Esophagus muscularis mucosa (tissue), 4 donors: ENCODE measurements around the gene LRRC30. TPM values are rescaled to one million over a fixed set of nuclear protein-coding genes. Genes with fewer than 3 reads are reported as not detected.

Source experiments
- DNase-seq: peaks from one replicate; pipeline ENCODE4 v3.0.0-alpha.2; 2017; ENCODE audit errors: extremely low spot score
- H3K27ac ChIP-seq, 4 donors: fragments of 200-600 bp; sonication (generic); replicated peaks in 1 of 4; 1 replicate in 3 of 4; 2 replicates in 1 of 4; pipeline ENCODE4 v1.5.1; 2016 to 2019; ENCODE audit warnings: mild to moderate bottlenecking in 1 of 4
- H3K27me3 ChIP-seq, 4 donors: fragments of 200-600 bp; sonication (generic); one replicate each; pipeline versions ENCODE4 v1.5.1 to v1.6.0; 2016 to 2019
- H3K36me3 ChIP-seq, 4 donors: fragments of 200-600 bp; sonication (generic); one replicate each; pipeline ENCODE4 v1.5.1; 2016 to 2019
- H3K4me1 ChIP-seq, 4 donors: fragments of 200-600 bp; sonication (generic); one replicate each; pipeline ENCODE4 v1.5.1; 2016 to 2019
- H3K4me3 ChIP-seq, 4 donors: fragments of 200-600 bp; sonication (generic); 1 replicate in 2 of 4; 2 replicates in 2 of 4; pipeline ENCODE4 v1.5.1; 2016 to 2019; ENCODE audit warnings: mild to moderate bottlenecking in 4 of 4, moderate library complexity in 1 of 4
- H3K9me3 ChIP-seq, 4 donors: fragments of 200-600 bp; sonication (generic); 1 replicate in 3 of 4; 2 replicates in 1 of 4; pipeline ENCODE4 v1.5.1; 2016 to 2019
- CTCF ChIP-seq, 3 experiments: fragments of 200-600 bp in 2 of 3; fragments of 450-650 bp in 1 of 3; sonication (generic) in 2 of 3; IDR thresholded peaks; one replicate each; pipeline ENCODE4 v1.5.1; 2017 to 2019; ENCODE audit warnings: antibody characterized with exemption in 3 of 3, mild to moderate bottlenecking in 2 of 3, moderate library complexity in 1 of 3
- EP300 ChIP-seq: sonication (generic); formaldehyde crosslinking; IDR thresholded peaks from one replicate; pipeline ENCODE4 v1.6.1; 2017; ENCODE audit warnings: antibody characterized with exemption
- POLR2A ChIP-seq: fragments of 450-650 bp; IDR thresholded peaks from one replicate; pipeline ENCODE4 v1.6.1; 2017; ENCODE audit warnings: antibody characterized with exemption, moderate library complexity, mild to moderate bottlenecking, low read depth
- POLR2AphosphoS5 ChIP-seq, 2 donors: sonication (generic); formaldehyde crosslinking; IDR thresholded peaks; one replicate each; pipeline ENCODE4 v1.6.1; 2017; ENCODE audit warnings: antibody characterized with exemption in 2 of 2
- WGBS: methylation state at CpG from one replicate; pipeline ENCODE4 v1.1.5; 2018; 5-methylcytosine and 5-hydroxymethylcytosine counted together
- intact Hi-C: fragments of 100-400 bp; cut with DNase I; formaldehyde crosslinking; loops from one replicate; pipeline ENCODE4 v1.15.1; 2023
- total RNA-seq, 4 donors: library from RNA; depleted of rRNA; stranded (reverse); fragments of >200 nt; gene quantifications; one replicate each; pipeline versions ENCODE4 v1.1.0 to v1.2.1, GENCODE V29; 2016

Gene LRRC30
- total RNA-seq, 4 donors from 2014 or later: not detected

GRCh38 chr18:7224198-7224597 lies 6.7 kb upstream of the LRRC30 start:
- Histone ChIP-seq H3K27me3 (no peaks in the 10 kb centered on the region), H3K4me1 (no peaks in the 10 kb centered on the region), H3K36me3 (no peaks in the 10 kb centered on the region), H3K4me3 (no peak overlapping the region), H3K27ac (no peak overlapping the region), H3K9me3 (no peaks in the 10 kb centered on the region)
- intact Hi-C loops: no loop called here
- WGBS: 77% methylated on average over 3 of the region's 3 CpGs
- TF ChIP-seq EP300 (no peak), CTCF (IDR thresholded peaks at IDR 0.05) (no peak)
- DNase-seq: no peak

- TF ChIP-seq POLR2AphosphoS5 (IDR thresholded peaks at IDR 0.05): no peak
- no peak for TF ChIP-seq CTCF (IDR thresholded peaks at IDR 0.05)
- TF ChIP-seq POLR2A: no peak
- 90% methylated on average over 3 of the region's 3 CpGs for WGBS
- H3K9me3 ChIP-seq: no peaks in the 10 kb centered on the region
- intact Hi-C loops: no loop called here
- H3K36me3 ChIP-seq: no peaks in the 10 kb centered on the region
- H3K27me3 ChIP-seq: peaks cover 0 to 6% (median 0%) of the 10 kb centered on the region in 4 donors
- no peak overlapping the region for H3K27ac ChIP-seq
- peaks cover 0 to 15% (median 0%) of the 10 kb centered on the region in 4 donors for H3K4me1 ChIP-seq
- DNase-seq: no peak
- H3K4me3 ChIP-seq: no peak overlapping the region
Observed at GRCh38 chr18:7232218-7232617, 1.3 kb downstream of the LRRC30 start.

DNA sequence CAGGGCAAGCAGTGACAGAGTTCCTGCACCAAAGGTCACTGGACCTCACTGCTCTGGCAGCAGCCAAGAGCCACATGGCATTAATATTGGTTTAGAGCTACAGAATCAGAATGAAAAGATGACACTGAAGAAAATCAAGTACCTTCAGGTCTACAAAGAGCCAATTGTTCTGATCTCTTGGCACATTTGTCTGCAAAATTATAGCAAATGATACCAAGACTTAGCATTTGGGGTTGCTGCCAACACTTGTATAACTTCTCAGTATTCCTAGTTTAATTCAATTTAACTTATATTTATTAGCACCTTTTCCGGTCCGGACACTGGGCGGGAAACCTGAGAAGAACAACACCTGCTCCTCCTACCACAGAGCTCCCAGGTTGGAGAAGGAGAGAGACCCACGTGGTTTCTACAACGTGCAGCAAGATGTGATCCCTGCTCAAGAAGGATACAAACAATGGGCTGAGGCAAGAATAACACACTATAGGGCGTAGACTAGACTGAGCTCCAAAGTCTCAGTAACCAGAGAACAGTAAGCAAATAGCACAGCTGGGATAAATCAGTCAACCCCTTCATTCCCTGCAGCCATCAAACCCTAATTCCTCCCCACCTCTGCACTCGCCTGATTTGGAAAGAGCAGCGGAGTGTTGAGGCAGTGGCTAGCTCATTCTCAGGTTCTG lies 2.4 kb downstream of the LRRC30 start:
- Histone ChIP-seq H3K4me1 (peaks cover 0 to 18% (median 0%) of the 10 kb centered on the region in 4 donors), H3K27me3 (peaks cover 0 to 6% (median 0%) of the 10 kb centered on the region in 4 donors), H3K4me3 (no peak overlapping the region), H3K36me3 (no peaks in the 10 kb centered on the region), H3K27ac (no peak overlapping the region), H3K9me3 (no peaks in the 10 kb centered on the region)
- intact Hi-C loops: no loop called here
- TF ChIP-seq EP300 (no peak), POLR2AphosphoS5 (IDR thresholded peaks at IDR 0.05) (no peak), POLR2A (no peak)
- 56% methylated on average over 8 of the region's 8 CpGs for WGBS
- no peak for DNase-seq

- intact Hi-C loops: no loop called here
- Histone ChIP-seq H3K4me1 (peaks cover 0 to 18% (median 0%) of the 10 kb centered on the region in 4 donors), H3K27ac (no peak overlapping the region), H3K9me3 (no peaks in the 10 kb centered on the region), H3K36me3 (no peaks in the 10 kb centered on the region), H3K27me3 (peaks cover 0 to 6% (median 0%) of the 10 kb centered on the region in 4 donors), H3K4me3 (no peak overlapping the region)
- 88% methylated on average over 4 of the region's 6 CpGs for WGBS
- TF ChIP-seq POLR2A (no peak), POLR2AphosphoS5 (IDR thresholded peaks at IDR 0.05) (no peak), CTCF (IDR thresholded peaks at IDR 0.05) (no peak), EP300 (no peak)
- no peak for DNase-seq
Observed at GRCh38 chr18:7234091-7234490, 3.2 kb downstream of the LRRC30 start.

DNA sequence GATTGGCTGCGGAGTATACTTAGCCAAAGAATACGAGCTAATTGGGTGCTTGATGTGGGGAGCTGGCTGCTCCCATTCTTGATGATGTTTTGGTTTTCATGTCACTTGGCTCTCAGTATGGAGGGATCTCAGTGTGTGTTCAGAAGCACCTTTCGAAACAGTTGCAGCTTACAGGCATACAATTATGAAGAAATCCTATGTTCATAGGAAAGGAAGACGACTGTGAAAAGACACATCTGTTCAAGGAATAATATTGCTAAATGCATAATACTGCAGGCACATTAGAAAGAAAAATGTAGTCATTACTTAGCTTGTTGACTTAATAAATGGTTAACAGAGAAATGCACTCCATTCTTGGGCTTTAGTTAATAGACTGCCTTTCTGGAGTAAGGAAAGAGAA lies 4.1 kb downstream of the LRRC30 start:
- intact Hi-C loops: no loop called here
- Histone ChIP-seq H3K4me3 (no peak overlapping the region), H3K27ac (no peak overlapping the region), H3K4me1 (peaks cover 0 to 18% (median 0%) of the 10 kb centered on the region in 4 donors), H3K9me3 (no peaks in the 10 kb centered on the region), H3K36me3 (no peaks in the 10 kb centered on the region), H3K27me3 (peaks cover 0 to 6% (median 0%) of the 10 kb centered on the region in 4 donors)
- no peak for DNase-seq
- no peak for TF ChIP-seq CTCF (IDR thresholded peaks at IDR 0.05)
- TF ChIP-seq POLR2AphosphoS5 (IDR thresholded peaks at IDR 0.05): no peak
- TF ChIP-seq POLR2A: no peak
- TF ChIP-seq EP300: no peak
- 85% methylated on average over 4 of the region's 4 CpGs for WGBS
